ENCODE results near the gene TECPR1.

Gene TECPR1

GRCh38 chr7:98284335-98285036 lies 32.5 kb upstream of the TECPR1 start:
- DNase-seq (ENCODE audit: extremely low spot score, insufficient read length, low read depth) (no peak), FAIRE-seq (no peak)

GRCh38 chr7:98283887-98284222 lies 31.8 kb upstream of the TECPR1 start:
- FAIRE-seq (no peak), DNase-seq (ENCODE audit: extremely low spot score, insufficient read length, low read depth) (no peak)

- DNase-seq (ENCODE audit: extremely low spot score, insufficient read length, low read depth) (no peak), FAIRE-seq (no peak)
Observed at GRCh38 chr7:98283127-98283886, 31.3 kb upstream of the TECPR1 start.

GRCh38 chr7:98282703-98283102 lies 30.7 kb upstream of the TECPR1 start:
- no peak for FAIRE-seq
- no peak for DNase-seq (ENCODE audit: extremely low spot score, insufficient read length, low read depth)

- FAIRE-seq (no peak), DNase-seq (ENCODE audit: extremely low spot score, insufficient read length, low read depth) (no peak)
Observed at GRCh38 chr7:98281757-98282606, 29.9 kb upstream of the TECPR1 start.

- FAIRE-seq = peak; percentile 60
Observed at GRCh38 chr7:98280791-98281756, 29.0 kb upstream of the TECPR1 start, which contains the start of gene BRI3. Gene BRI3, plus strand, starts transcription at chr7:98281686. Its CDS starts 110 bp downstream, at chr7:98281796.

GRCh38 chr7:98280296-98280695 lies 28.3 kb upstream of the TECPR1 start:
- FAIRE-seq = no peak
- no peak for DNase-seq (ENCODE audit: extremely low spot score, insufficient read length, low read depth)

More at GRCh38 chr7:98280791-98281756, 29.0 kb upstream of the TECPR1 start, which contains the start of gene BRI3:
- peak; percentile 95 for DNase-seq (ENCODE audit: extremely low spot score, insufficient read length, low read depth)

GRCh38 chr7:98278936-98279335 lies 26.9 kb upstream of the TECPR1 start:
- no peak for FAIRE-seq

GRCh38 chr7:98278408-98278807 lies 26.4 kb upstream of the TECPR1 start:
- DNase-seq (ENCODE audit: extremely low spot score, insufficient read length, low read depth) = no peak
- no peak for FAIRE-seq

More at GRCh38 chr7:98278936-98279335, 26.9 kb upstream of the TECPR1 start:
- no peak for DNase-seq (ENCODE audit: extremely low spot score, insufficient read length, low read depth)

GRCh38 chr7:98276241-98276761 lies 24.3 kb upstream of the TECPR1 start:
- no peak for DNase-seq (ENCODE audit: extremely low spot score, insufficient read length, low read depth)
- FAIRE-seq = no peak

GRCh38 chr7:98267303-98267702 lies 15.3 kb upstream of the TECPR1 start:
- DNase-seq (ENCODE audit: extremely low spot score, insufficient read length, low read depth) (no peak), FAIRE-seq (no peak)

- FAIRE-seq (no peak), DNase-seq (ENCODE audit: extremely low spot score, insufficient read length, low read depth) (no peak)
Observed at GRCh38 chr7:98266840-98267239, 14.8 kb upstream of the TECPR1 start.

GRCh38 chr7:98265841-98266271 lies 13.8 kb upstream of the TECPR1 start:
- no peak for FAIRE-seq

GRCh38 chr7:98257701-98258100 lies 5.7 kb upstream of the TECPR1 start:
- FAIRE-seq (no peak), DNase-seq (ENCODE audit: extremely low spot score, insufficient read length, low read depth) (no peak)

More at GRCh38 chr7:98265841-98266271, 13.8 kb upstream of the TECPR1 start:
- no peak for DNase-seq (ENCODE audit: extremely low spot score, insufficient read length, low read depth)

GRCh38 chr7:98256431-98256830 lies 4.4 kb upstream of the TECPR1 start:
- FAIRE-seq (no peak), DNase-seq (ENCODE audit: extremely low spot score, insufficient read length, low read depth) (no peak)

- DNase-seq (ENCODE audit: extremely low spot score, insufficient read length, low read depth) (no peak), FAIRE-seq (no peak)
Observed at GRCh38 chr7:98254951-98255610, 3.0 kb upstream of the TECPR1 start.

GRCh38 chr7:98254516-98254915 lies 2.5 kb upstream of the TECPR1 start:
- no peak for DNase-seq (ENCODE audit: extremely low spot score, insufficient read length, low read depth)
- FAIRE-seq = no peak

- no peak for DNase-seq (ENCODE audit: extremely low spot score, insufficient read length, low read depth)
- FAIRE-seq = no peak
Observed at GRCh38 chr7:98252425-98253054, 508 bp upstream of the TECPR1 start.

All from GM18507 (cell line).